H9 (cell line): Measurements from ENCODE around the gene LRRC28. TPM values are rescaled to one million over a fixed set of nuclear protein-coding genes. Genes with fewer than 3 reads are reported as not detected.

Source experiments
- DNase-seq: peaks from one replicate; pipeline ENCODE4 v3.0.0-alpha.2; 2017
- H2AFZ ChIP-seq: one replicate; pipeline ENCODE4 v1.6.1; 2013; ENCODE audit warnings: mild to moderate bottlenecking, low read length, control low read depth, moderate library complexity
- H2AK5ac ChIP-seq: 2 replicates; pipeline ENCODE4 v1.6.1; 2013; ENCODE audit warnings: low read length, control low read depth, mixed read lengths; ENCODE audit not compliant: insufficient read length
- H2BK120ac ChIP-seq: one replicate; pipeline ENCODE4 v1.6.1; 2013; ENCODE audit warnings: low read depth, mild to moderate bottlenecking, low read length, control low read depth, inconsistent platforms; ENCODE audit not compliant: poor library complexity, severe bottlenecking
- H2BK12ac ChIP-seq: 2 replicates; pipeline ENCODE4 v1.6.1; 2013; ENCODE audit warnings: low read length, control low read depth, mixed read lengths, low read depth; ENCODE audit not compliant: insufficient read length
- H2BK15ac ChIP-seq: 2 replicates; pipeline ENCODE4 v1.6.1; 2013; ENCODE audit warnings: low read depth, low read length, control low read depth
- H2BK20ac ChIP-seq: one replicate; pipeline ENCODE4 v1.6.1; 2013; ENCODE audit warnings: low read depth, mild to moderate bottlenecking, low read length, control low read depth, inconsistent platforms; ENCODE audit not compliant: poor library complexity, severe bottlenecking
- H2BK5ac ChIP-seq: 2 replicates; pipeline ENCODE4 v1.6.1; 2013; ENCODE audit warnings: low read length, control low read depth, mixed read lengths; ENCODE audit not compliant: insufficient read length
- H3K14ac ChIP-seq: 2 replicates; pipeline ENCODE4 v1.6.1; 2013; ENCODE audit warnings: low read length, control low read depth; ENCODE audit not compliant: insufficient read depth
- H3K18ac ChIP-seq: 2 replicates; pipeline ENCODE4 v1.6.1; 2013; ENCODE audit warnings: low read depth, mild to moderate bottlenecking, mixed read lengths, low read length, control low read depth; ENCODE audit not compliant: insufficient read length
- H3K23ac ChIP-seq: 2 replicates; pipeline ENCODE4 v1.6.1; 2013; ENCODE audit warnings: low read length, control low read depth, mixed read lengths, low read depth; ENCODE audit not compliant: insufficient read length
- H3K23me2 ChIP-seq: 2 replicates; pipeline ENCODE4 v1.6.1; 2013; ENCODE audit warnings: low read depth, mild to moderate bottlenecking, mixed read lengths, low read length, control low read depth; ENCODE audit not compliant: insufficient read length, poor library complexity, severe bottlenecking
- H3K27ac ChIP-seq: 2 replicates; pipeline ENCODE4 v1.5.1; 2013; ENCODE audit warnings: low read length, control low read depth, mixed read lengths, low read depth; ENCODE audit not compliant: insufficient read length
- H3K27me3 ChIP-seq: 2 replicates; pipeline ENCODE4 v1.6.1; 2013; ENCODE audit warnings: low read length, control low read depth, inconsistent platforms; ENCODE audit not compliant: insufficient read depth
- H3K4ac ChIP-seq: 2 replicates; pipeline ENCODE4 v1.6.1; 2013; ENCODE audit warnings: low read depth, mild to moderate bottlenecking, control low read depth, inconsistent platforms, low read length, moderate library complexity
- H3K4me1 ChIP-seq: 2 replicates; pipeline ENCODE4 v1.6.1; 2013; ENCODE audit warnings: low read length, control low read depth, inconsistent platforms; ENCODE audit not compliant: insufficient read depth
- H3K4me2 ChIP-seq: 2 replicates; pipeline ENCODE4 v1.6.1; 2013; ENCODE audit warnings: low read length, control low read depth, mixed read lengths; ENCODE audit not compliant: insufficient read length, insufficient read depth
- H3K56ac ChIP-seq: 2 replicates; pipeline ENCODE4 v1.6.1; 2013; ENCODE audit warnings: low read depth, mild to moderate bottlenecking, mixed read lengths, low read length, control low read depth; ENCODE audit not compliant: insufficient read length
- H3K79me1 ChIP-seq: 2 replicates; pipeline ENCODE4 v1.6.1; 2013; ENCODE audit warnings: low read depth, mild to moderate bottlenecking, moderate library complexity, low read length, control low read depth, inconsistent platforms; ENCODE audit not compliant: insufficient read depth, poor library complexity, severe bottlenecking
- H3K79me2 ChIP-seq: 2 replicates; pipeline ENCODE4 v1.6.1; 2013; ENCODE audit warnings: low read length, control low read depth, inconsistent platforms; ENCODE audit not compliant: insufficient read depth
- H3K9ac ChIP-seq: 2 replicates; pipeline ENCODE4 v1.6.1; 2013; ENCODE audit warnings: low read length, control low read depth, mixed read lengths; ENCODE audit not compliant: insufficient read length; ENCODE audit errors: extremely low read depth
- H3K9me3 ChIP-seq: one replicate; pipeline ENCODE4 v1.6.1; 2013; ENCODE audit warnings: low read depth, low read length, inconsistent platforms; ENCODE audit not compliant: control insufficient read depth
- H3T11ph ChIP-seq: one replicate; pipeline ENCODE4 v1.6.1; 2013; ENCODE audit warnings: mild to moderate bottlenecking, low read length, control low read depth, inconsistent platforms
- H4K20me1 ChIP-seq: one replicate; pipeline ENCODE4 v1.6.1; 2013; ENCODE audit not compliant: control insufficient read depth, insufficient read length, insufficient read depth
- H4K5ac ChIP-seq: 2 replicates; pipeline ENCODE4 v1.6.1; 2013; ENCODE audit warnings: low read depth, mild to moderate bottlenecking, mixed read lengths, low read length, control low read depth; ENCODE audit not compliant: insufficient read length
- H4K8ac ChIP-seq: replicated peaks from 2 replicates; pipeline ENCODE4 v1.6.1; 2013; ENCODE audit warnings: low read length, control low read depth, mixed read lengths, low read depth; ENCODE audit not compliant: insufficient read length
- H4K91ac ChIP-seq: 2 replicates; pipeline ENCODE4 v1.6.1; 2013; ENCODE audit warnings: low read depth, mild to moderate bottlenecking, moderate library complexity, mixed read lengths, low read length, control low read depth; ENCODE audit not compliant: insufficient read length
- H3K27ac Mint-ChIP-seq, 3 experiments: 2 replicates in 2 of 3; 3 replicates in 1 of 3; pipeline ENCODE4 v1.8.0; 2020 to 2021; ENCODE audit warnings: mixed read lengths in 3 of 3, mild to moderate bottlenecking in 1 of 3, moderate library complexity in 1 of 3
- H3K27me3 Mint-ChIP-seq: 2 replicates; pipeline ENCODE4 v1.8.0; 2021; ENCODE audit warnings: low read depth, mild to moderate bottlenecking, moderate library complexity, mixed read lengths
- H3K36me3 Mint-ChIP-seq, 3 experiments: 2 replicates in 2 of 3; 3 replicates in 1 of 3; pipeline ENCODE4 v1.8.0; 2020 to 2021; ENCODE audit warnings: low read depth in 3 of 3, mixed read lengths in 3 of 3; ENCODE audit not compliant: insufficient read depth in 1 of 3
- H3K4me1 Mint-ChIP-seq, 2 experiments: 2 replicates each; pipeline ENCODE4 v1.8.0; 2020; ENCODE audit warnings: mixed read lengths in 2 of 2
- H3K4me3 Mint-ChIP-seq, 2 experiments: 2 replicates in 1 of 2; 3 replicates in 1 of 2; pipeline ENCODE4 v1.8.0; 2020 to 2021; ENCODE audit warnings: mild to moderate bottlenecking in 2 of 2, mixed read lengths in 2 of 2, moderate library complexity in 1 of 2
- H3K9me3 Mint-ChIP-seq, 2 experiments: 2 replicates in 1 of 2; 3 replicates in 1 of 2; pipeline ENCODE4 v1.8.0; 2020; ENCODE audit warnings: mild to moderate bottlenecking in 2 of 2, mixed read lengths in 2 of 2, moderate library complexity in 1 of 2
- WGBS: extraction: QIAGEN DNeasy Blood & Tissue Kit; methylation state at CpG from one replicate; pipeline ENCODE4 v1.1.7; 2013; ENCODE audit warnings: missing lambda C conversion rate, low lambda C conversion rate, mixed read lengths; ENCODE audit not compliant: insufficient read length; ENCODE audit errors: extremely low coverage; 5-methylcytosine and 5-hydroxymethylcytosine counted together
- total RNA-seq: library from RNA; stranded (reverse); gene quantifications from 2 replicates; pipeline ENCODE4 v1.2.1, GENCODE V29; 2021
- TF ChIP-seq, protein P1 (sequence below): fragments of 200-600 bp; sonication (generic); conservative IDR thresholded peaks from 3 replicates; pipeline ENCODE4 v1.8.0; 2021; ENCODE audit warnings: antibody characterized with exemption, mild to moderate bottlenecking

Gene LRRC28
- total RNA-seq, 1 experiment from 2014 or later, result 17.6 TPM

DNA sequence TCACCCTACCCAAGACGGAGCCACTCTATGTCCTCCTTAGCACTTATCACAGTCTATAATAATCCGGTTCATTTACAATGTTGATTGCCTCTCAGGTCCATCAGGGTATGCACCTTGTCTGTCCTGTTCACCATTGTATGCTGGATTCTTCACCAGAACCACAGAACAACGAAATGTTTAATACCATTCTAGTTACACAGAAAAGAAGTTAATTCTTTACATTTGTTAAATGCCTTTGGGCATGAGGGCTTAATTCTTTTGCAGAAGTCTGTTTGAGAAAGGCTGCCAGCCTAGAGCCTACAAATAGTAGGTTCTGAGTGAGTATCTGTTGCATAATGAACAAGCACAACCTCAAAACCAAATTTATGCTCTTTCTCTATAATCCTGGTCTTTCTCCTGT is 24.5 kb upstream of the LRRC28 start:
- no peak overlapping the region for H3T11ph ChIP-seq
- Mint-ChIP-seq H3K27me3 (no peaks in the 10 kb centered on the region), H3K9me3 (no peaks in the 10 kb centered on the region), H3K4me1 (peaks cover 9% of the 10 kb centered on the region in 2 experiments), H3K27ac (0 out of 7 replicates have a peak overlapping the region, but pooled peaks of 2 of the 3 experiments have one; percentile 6 to 16), H3K4me3 (no peak overlapping the region), H3K36me3 (peaks cover 3 to 19% (median 19%) of the 10 kb centered on the region in 3 experiments; a peak in 6 of 7 replicates)
- no peaks in the 10 kb centered on the region for H3K27me3 ChIP-seq
- H3K23me2 ChIP-seq, result no peaks in the 10 kb centered on the region
- no peaks in the 10 kb centered on the region for H3K79me1 ChIP-seq
- H2BK20ac ChIP-seq, result no peak overlapping the region
- no peak overlapping the region for H4K91ac ChIP-seq
- no peak overlapping the region for H4K5ac ChIP-seq
- H3K27ac ChIP-seq, result no peak overlapping the region
- no peak overlapping the region for H3K14ac ChIP-seq
- no peak overlapping the region for H3K56ac ChIP-seq
- H3K4me1 ChIP-seq, result no peaks in the 10 kb centered on the region
- no peak overlapping the region for H2AFZ ChIP-seq
- H3K18ac ChIP-seq, result no peak overlapping the region
- no peak overlapping the region for H2BK12ac ChIP-seq
- no peak overlapping the region for H3K23ac ChIP-seq
- no peak overlapping the region for H2BK15ac ChIP-seq
- no peaks in the 10 kb centered on the region for H3K79me2 ChIP-seq
- no peak overlapping the region for H4K8ac ChIP-seq
- no peak overlapping the region for H3K4ac ChIP-seq
- H3K9ac ChIP-seq, result no peak overlapping the region
- H2BK5ac ChIP-seq, result no peak overlapping the region
- no peak overlapping the region for H3K4me2 ChIP-seq
- H2BK120ac ChIP-seq, result no peak overlapping the region
- no CpG with 5 or more reads among the region's 3 CpGs for WGBS
- TF ChIP-seq, protein P1, sequence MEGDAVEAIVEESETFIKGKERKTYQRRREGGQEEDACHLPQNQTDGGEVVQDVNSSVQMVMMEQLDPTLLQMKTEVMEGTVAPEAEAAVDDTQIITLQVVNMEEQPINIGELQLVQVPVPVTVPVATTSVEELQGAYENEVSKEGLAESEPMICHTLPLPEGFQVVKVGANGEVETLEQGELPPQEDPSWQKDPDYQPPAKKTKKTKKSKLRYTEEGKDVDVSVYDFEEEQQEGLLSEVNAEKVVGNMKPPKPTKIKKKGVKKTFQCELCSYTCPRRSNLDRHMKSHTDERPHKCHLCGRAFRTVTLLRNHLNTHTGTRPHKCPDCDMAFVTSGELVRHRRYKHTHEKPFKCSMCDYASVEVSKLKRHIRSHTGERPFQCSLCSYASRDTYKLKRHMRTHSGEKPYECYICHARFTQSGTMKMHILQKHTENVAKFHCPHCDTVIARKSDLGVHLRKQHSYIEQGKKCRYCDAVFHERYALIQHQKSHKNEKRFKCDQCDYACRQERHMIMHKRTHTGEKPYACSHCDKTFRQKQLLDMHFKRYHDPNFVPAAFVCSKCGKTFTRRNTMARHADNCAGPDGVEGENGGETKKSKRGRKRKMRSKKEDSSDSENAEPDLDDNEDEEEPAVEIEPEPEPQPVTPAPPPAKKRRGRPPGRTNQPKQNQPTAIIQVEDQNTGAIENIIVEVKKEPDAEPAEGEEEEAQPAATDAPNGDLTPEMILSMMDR, result no peak
- no peaks in the 10 kb centered on the region for H4K20me1 ChIP-seq
- H3K9me3 ChIP-seq, result no peaks in the 10 kb centered on the region
- DNase-seq, result no peak
- no peak overlapping the region for H2AK5ac ChIP-seq
